ENCODE measurements around the gene ARHGAP1. TPM values are rescaled to one million over a fixed set of nuclear protein-coding genes. Genes with fewer than 3 reads are reported as not detected.

ARHGAP1 gene
- polyA plus RNA-seq, 2 of the 4 experiments (the other 2 are of a cell fraction): 17.2 to 35.2 TPM

DNA sequence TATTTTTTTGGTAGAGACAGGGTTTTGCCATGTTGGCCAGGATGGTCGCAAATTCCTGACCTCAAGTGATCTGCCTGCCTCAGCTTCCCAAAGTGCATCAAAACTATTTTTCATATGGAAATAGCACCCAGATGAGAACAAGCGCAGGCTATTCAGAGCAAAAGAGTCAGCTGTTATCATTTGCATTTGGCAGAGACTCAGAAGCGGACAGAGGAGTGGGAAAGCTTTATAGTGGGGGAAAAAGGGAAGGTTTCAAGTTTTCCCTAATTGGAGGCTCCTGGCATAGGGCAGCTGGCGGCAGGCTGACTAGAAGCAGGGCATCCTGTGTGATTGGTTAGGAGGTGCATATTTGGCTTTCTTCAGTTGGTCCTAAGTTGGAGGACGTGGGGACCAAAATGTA lies 62.9 kb downstream of the ARHGAP1 start (continued):
- TF ChIP-seq ZNF302 (CRISPR knock-in tag; IDR thresholded peaks at IDR 0.05): no peak
- TF ChIP-seq FOSL2 (IDR thresholded peaks at IDR 0.05): no peak
- no peak for TF ChIP-seq FOSL2 (CRISPR knock-in tag; IDR thresholded peaks at IDR 0.05)
- no peak for TF ChIP-seq TFCP2L1 (CRISPR knock-in tag; IDR thresholded peaks at IDR 0.05)
- TF ChIP-seq FOXS1 (CRISPR knock-in tag; IDR thresholded peaks at IDR 0.05): no peak
- no peak for TF ChIP-seq HDAC2 (IDR thresholded peaks at IDR 0.05)

DNA sequence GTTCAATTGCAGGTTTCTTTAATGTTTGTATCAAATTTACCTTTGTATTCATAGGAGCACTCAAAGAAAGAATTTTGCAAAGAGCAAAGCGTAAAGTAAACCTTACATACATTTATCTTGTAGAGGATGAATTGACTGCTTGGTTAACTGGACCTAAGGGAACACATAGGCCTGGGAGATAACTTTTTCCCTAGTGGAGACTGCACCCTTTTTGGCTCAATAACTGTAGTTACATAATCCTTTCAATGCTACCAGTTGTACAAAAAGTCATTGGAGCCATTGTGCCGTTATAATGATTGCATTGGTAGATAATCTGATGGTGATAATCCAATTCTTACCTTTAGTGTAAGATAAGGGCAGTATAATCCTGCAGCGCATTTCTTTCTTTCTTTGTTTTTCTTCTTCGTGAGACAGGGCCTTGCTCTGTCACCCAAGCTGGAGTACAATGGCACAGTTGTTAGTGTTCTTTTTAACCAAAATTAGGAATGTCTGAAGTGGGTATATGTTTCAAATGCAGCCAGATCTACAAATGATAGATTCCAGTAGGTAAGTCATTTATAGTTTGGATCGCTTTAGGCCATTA lies 64.8 kb downstream of the ARHGAP1 start:
- Histone ChIP-seq H3K27ac (no peak overlapping the region), H3K9me3 (no peaks in the 10 kb centered on the region), H3K4me1 (0 out of 3 replicates have a peak, but pooled peaks cover 4% of the 10 kb centered on the region), H3K4me3 (no peak overlapping the region), H3K4me2 (no peak overlapping the region)
- ChIA-PET CTCF (no interaction called here), POLR2A (no interaction called here)
- no peak for TF ChIP-seq CHD2 (IDR thresholded peaks at IDR 0.05; ENCODE audit: low read length, partially characterized antibody)
- TF ChIP-seq, protein P1, sequence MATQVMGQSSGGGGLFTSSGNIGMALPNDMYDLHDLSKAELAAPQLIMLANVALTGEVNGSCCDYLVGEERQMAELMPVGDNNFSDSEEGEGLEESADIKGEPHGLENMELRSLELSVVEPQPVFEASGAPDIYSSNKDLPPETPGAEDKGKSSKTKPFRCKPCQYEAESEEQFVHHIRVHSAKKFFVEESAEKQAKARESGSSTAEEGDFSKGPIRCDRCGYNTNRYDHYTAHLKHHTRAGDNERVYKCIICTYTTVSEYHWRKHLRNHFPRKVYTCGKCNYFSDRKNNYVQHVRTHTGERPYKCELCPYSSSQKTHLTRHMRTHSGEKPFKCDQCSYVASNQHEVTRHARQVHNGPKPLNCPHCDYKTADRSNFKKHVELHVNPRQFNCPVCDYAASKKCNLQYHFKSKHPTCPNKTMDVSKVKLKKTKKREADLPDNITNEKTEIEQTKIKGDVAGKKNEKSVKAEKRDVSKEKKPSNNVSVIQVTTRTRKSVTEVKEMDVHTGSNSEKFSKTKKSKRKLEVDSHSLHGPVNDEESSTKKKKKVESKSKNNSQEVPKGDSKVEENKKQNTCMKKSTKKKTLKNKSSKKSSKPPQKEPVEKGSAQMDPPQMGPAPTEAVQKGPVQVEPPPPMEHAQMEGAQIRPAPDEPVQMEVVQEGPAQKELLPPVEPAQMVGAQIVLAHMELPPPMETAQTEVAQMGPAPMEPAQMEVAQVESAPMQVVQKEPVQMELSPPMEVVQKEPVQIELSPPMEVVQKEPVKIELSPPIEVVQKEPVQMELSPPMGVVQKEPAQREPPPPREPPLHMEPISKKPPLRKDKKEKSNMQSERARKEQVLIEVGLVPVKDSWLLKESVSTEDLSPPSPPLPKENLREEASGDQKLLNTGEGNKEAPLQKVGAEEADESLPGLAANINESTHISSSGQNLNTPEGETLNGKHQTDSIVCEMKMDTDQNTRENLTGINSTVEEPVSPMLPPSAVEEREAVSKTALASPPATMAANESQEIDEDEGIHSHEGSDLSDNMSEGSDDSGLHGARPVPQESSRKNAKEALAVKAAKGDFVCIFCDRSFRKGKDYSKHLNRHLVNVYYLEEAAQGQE (IDR thresholded peaks at IDR 0.05): no peak
- TF ChIP-seq TFCP2L1 (CRISPR knock-in tag; IDR thresholded peaks at IDR 0.05): no peak
- TF ChIP-seq, protein P2, sequence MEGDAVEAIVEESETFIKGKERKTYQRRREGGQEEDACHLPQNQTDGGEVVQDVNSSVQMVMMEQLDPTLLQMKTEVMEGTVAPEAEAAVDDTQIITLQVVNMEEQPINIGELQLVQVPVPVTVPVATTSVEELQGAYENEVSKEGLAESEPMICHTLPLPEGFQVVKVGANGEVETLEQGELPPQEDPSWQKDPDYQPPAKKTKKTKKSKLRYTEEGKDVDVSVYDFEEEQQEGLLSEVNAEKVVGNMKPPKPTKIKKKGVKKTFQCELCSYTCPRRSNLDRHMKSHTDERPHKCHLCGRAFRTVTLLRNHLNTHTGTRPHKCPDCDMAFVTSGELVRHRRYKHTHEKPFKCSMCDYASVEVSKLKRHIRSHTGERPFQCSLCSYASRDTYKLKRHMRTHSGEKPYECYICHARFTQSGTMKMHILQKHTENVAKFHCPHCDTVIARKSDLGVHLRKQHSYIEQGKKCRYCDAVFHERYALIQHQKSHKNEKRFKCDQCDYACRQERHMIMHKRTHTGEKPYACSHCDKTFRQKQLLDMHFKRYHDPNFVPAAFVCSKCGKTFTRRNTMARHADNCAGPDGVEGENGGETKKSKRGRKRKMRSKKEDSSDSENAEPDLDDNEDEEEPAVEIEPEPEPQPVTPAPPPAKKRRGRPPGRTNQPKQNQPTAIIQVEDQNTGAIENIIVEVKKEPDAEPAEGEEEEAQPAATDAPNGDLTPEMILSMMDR (IDR thresholded peaks at IDR 0.05): no peak
- no peak for TF ChIP-seq FOSB (CRISPR knock-in tag; IDR thresholded peaks at IDR 0.05)
- TF ChIP-seq SMC3 (IDR thresholded peaks at IDR 0.05): no peak
- no peak for TF ChIP-seq RFX5 (IDR thresholded peaks at IDR 0.05)
- TF ChIP-seq EP300 (IDR thresholded peaks at IDR 0.05): no peak
- TF ChIP-seq, protein P3, sequence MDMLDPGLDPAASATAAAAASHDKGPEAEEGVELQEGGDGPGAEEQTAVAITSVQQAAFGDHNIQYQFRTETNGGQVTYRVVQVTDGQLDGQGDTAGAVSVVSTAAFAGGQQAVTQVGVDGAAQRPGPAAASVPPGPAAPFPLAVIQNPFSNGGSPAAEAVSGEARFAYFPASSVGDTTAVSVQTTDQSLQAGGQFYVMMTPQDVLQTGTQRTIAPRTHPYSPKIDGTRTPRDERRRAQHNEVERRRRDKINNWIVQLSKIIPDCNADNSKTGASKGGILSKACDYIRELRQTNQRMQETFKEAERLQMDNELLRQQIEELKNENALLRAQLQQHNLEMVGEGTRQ (IDR thresholded peaks at IDR 0.05): no peak
- TF ChIP-seq SREBF2 (IDR thresholded peaks at IDR 0.05): no peak
- TF ChIP-seq, protein P4, sequence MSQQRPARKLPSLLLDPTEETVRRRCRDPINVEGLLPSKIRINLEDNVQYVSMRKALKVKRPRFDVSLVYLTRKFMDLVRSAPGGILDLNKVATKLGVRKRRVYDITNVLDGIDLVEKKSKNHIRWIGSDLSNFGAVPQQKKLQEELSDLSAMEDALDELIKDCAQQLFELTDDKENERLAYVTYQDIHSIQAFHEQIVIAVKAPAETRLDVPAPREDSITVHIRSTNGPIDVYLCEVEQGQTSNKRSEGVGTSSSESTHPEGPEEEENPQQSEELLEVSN (IDR thresholded peaks at IDR 0.05; ENCODE audit: borderline replicate concordance, low read depth): no peak
- no peak for TF ChIP-seq CBX2 (IDR thresholded peaks at IDR 0.05; ENCODE audit: borderline replicate concordance, low read depth)
- no peak for DNase-seq (ENCODE audit: low read depth in 1 of 2, low spot score in 1 of 2)
- no peak for FAIRE-seq
- ATAC-seq: no peak
- WGBS (ENCODE audit: missing lambda C conversion rate): 95% methylated on average over 5 of the region's 5 CpGs
